PC-9 (cell line): ENCODE data around the gene ACP1.

Experiments
- EZH2 ChIP-seq: fragments of 200-600 bp; sonication (generic); IDR thresholded peaks from 2 replicates; pipeline ENCODE4 v1.8.0; 2017; ENCODE audit warnings: antibody characterized with exemption, low read depth
- TF ChIP-seq, protein P1 (sequence below): fragments of 200-600 bp; sonication (generic); conservative IDR thresholded peaks from 2 replicates; pipeline ENCODE4 v1.6.1; 2017; ENCODE audit warnings: mixed run types, antibody characterized with exemption, mild to moderate bottlenecking, moderate library complexity

GRCh38 chr2:255195-255594, 9.6 kb upstream of the ACP1 start:
- TF ChIP-seq, protein P1, sequence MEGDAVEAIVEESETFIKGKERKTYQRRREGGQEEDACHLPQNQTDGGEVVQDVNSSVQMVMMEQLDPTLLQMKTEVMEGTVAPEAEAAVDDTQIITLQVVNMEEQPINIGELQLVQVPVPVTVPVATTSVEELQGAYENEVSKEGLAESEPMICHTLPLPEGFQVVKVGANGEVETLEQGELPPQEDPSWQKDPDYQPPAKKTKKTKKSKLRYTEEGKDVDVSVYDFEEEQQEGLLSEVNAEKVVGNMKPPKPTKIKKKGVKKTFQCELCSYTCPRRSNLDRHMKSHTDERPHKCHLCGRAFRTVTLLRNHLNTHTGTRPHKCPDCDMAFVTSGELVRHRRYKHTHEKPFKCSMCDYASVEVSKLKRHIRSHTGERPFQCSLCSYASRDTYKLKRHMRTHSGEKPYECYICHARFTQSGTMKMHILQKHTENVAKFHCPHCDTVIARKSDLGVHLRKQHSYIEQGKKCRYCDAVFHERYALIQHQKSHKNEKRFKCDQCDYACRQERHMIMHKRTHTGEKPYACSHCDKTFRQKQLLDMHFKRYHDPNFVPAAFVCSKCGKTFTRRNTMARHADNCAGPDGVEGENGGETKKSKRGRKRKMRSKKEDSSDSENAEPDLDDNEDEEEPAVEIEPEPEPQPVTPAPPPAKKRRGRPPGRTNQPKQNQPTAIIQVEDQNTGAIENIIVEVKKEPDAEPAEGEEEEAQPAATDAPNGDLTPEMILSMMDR = no peak
- TF ChIP-seq EZH2 = no peak
